B cell (primary cell): ENCODE results near the gene ASTN1.

Source experiments
- CTCF ChIP-seq: fragments of 200-600 bp; IDR thresholded peaks from one replicate; pipeline ENCODE4 v1.8.0; 2022; ENCODE audit warnings: antibody characterized with exemption, mild to moderate bottlenecking
- EZH2 ChIP-seq: IDR thresholded peaks from 2 replicates; pipeline ENCODE4 v1.6.1; 2012; ENCODE audit warnings: borderline replicate concordance, low read depth, mild to moderate bottlenecking, moderate library complexity, low read length; ENCODE audit not compliant: insufficient read depth, poor library complexity, severe bottlenecking

- no peak for TF ChIP-seq CTCF
- no peak for TF ChIP-seq EZH2
These were observed 44.8 kb upstream of the ASTN1 start for GRCh38 chr1:177209357-177209756.
